Stimulated activated CD8-positive, alpha-beta memory T cell treated with anti-CD3 and anti-CD28 coated beads, Interleukin-15, amount 100 ng/mL, for 4 hours (primary cell): Measurements from ENCODE around the gene CACNA1D.

Experiments
- DNase-seq, 2 donors: peaks; one replicate each; pipeline ENCODE4 v3.0.0-alpha.2; 2020; ENCODE audit warnings: low read depth in 2 of 2

The CACNA1D gene

GRCh38 chr3:53778153-53778552 lies 283.7 kb downstream of the CACNA1D start:
- no peak for DNase-seq

GRCh38 chr3:53780171-53780570 lies 285.8 kb downstream of the CACNA1D start:
- DNase-seq, result no peak

GRCh38 chr3:53780806-53781205 lies 286.4 kb downstream of the CACNA1D start:
- DNase-seq, result no peak

- DNase-seq, result no peak
These were observed 292.6 kb downstream of the CACNA1D start for GRCh38 chr3:53787016-53787415.

GRCh38 chr3:53788038-53788437 lies 293.6 kb downstream of the CACNA1D start:
- no peak for DNase-seq

- DNase-seq, result no peak
These were observed 295.0 kb downstream of the CACNA1D start for GRCh38 chr3:53789459-53789858.

- DNase-seq, result no peak
These were observed 296.1 kb downstream of the CACNA1D start for GRCh38 chr3:53790470-53790869.

- no peak for DNase-seq
These were observed 296.9 kb downstream of the CACNA1D start for GRCh38 chr3:53791317-53791716.

- no peak for DNase-seq
These were observed 298.5 kb downstream of the CACNA1D start for GRCh38 chr3:53792866-53793265.

GRCh38 chr3:53794597-53794996 lies 300.2 kb downstream of the CACNA1D start:
- DNase-seq, result no peak

GRCh38 chr3:53795176-53795575 lies 300.8 kb downstream of the CACNA1D start:
- no peak for DNase-seq

GRCh38 chr3:53795789-53796560 lies 301.6 kb downstream of the CACNA1D start:
- DNase-seq, result no peak

GRCh38 chr3:53798144-53798543 lies 303.7 kb downstream of the CACNA1D start:
- DNase-seq, result no peak

- no peak for DNase-seq
These were observed 305.0 kb downstream of the CACNA1D start for GRCh38 chr3:53799338-53799865.

- DNase-seq, result no peak
These were observed 305.9 kb downstream of the CACNA1D start for GRCh38 chr3:53800041-53800906.

- DNase-seq, result no peak
These were observed 306.9 kb downstream of the CACNA1D start for GRCh38 chr3:53801319-53801718.

- no peak for DNase-seq
These were observed 308.0 kb downstream of the CACNA1D start for GRCh38 chr3:53802256-53802880.

GRCh38 chr3:53803124-53803815 lies 308.9 kb downstream of the CACNA1D start:
- DNase-seq, result no peak

- no peak for DNase-seq
These were observed 309.6 kb downstream of the CACNA1D start for GRCh38 chr3:53803816-53804695.

GRCh38 chr3:53804697-53805462 lies 310.5 kb downstream of the CACNA1D start:
- DNase-seq, result no peak
